ENCODE data around the gene TENT4A.

TENT4A gene

GRCh38 chr5:6705959-6706358, 7.3 kb upstream of the TENT4A start:
- Histone ChIP-seq H3K4me2 (ENCODE audit: insufficient read depth, low read length) (no peak overlapping the region), H3K79me2 (ENCODE audit: insufficient read depth, low read length) (no peaks in the 10 kb centered on the region), H2AFZ (ENCODE audit: low read depth, low read length) (peak overlapping the region; percentile 50; the same call in 1 of the 2 replicates), H3K9ac (ENCODE audit: low read depth, low read length) (no peak overlapping the region), H3K27me3 (ENCODE audit: insufficient read depth, low read length, poor library complexity) (no peaks in the 10 kb centered on the region), H4K20me1 (ENCODE audit: insufficient read depth, low read length) (no peaks in the 10 kb centered on the region), H3K4me3 (ENCODE audit: low read depth in 1 of 2, low read length in 2 of 2) (no peak overlapping the region), H3K9me3 (ENCODE audit: insufficient read depth, low read length, severe bottlenecking) (no peaks in the 10 kb centered on the region), H3K36me3 (ENCODE audit: insufficient read depth, low read length) (no peaks in the 10 kb centered on the region), H3K4me1 (ENCODE audit: insufficient read depth, low read length) (peaks cover 10% of the 10 kb centered on the region), H3K27ac (ENCODE audit: low read length) (no peak overlapping the region)
- no peak for ATAC-seq (ENCODE audit: insufficient read depth, low read depth)
- TF ChIP-seq CTCF (IDR thresholded peaks at IDR 0.05; ENCODE audit: borderline replicate concordance, extremely low read depth, low read length, poor library complexity, severe bottlenecking): no peak
- TF ChIP-seq EZH2 (IDR thresholded peaks at IDR 0.05; ENCODE audit: borderline replicate concordance, low read depth, low read length, severe bottlenecking): no peak
- no peak for DNase-seq

- no peak overlapping the region for H3K4me2 ChIP-seq (ENCODE audit: insufficient read depth, low read length)
- H3K9ac ChIP-seq (ENCODE audit: low read depth, low read length): no peak overlapping the region
- DNase-seq (no peak), ATAC-seq (ENCODE audit: insufficient read depth, low read depth) (0 out of 3 replicates have a peak, but pooled peaks have one; percentile 15)
- H3K27ac ChIP-seq (ENCODE audit: low read length): no peak overlapping the region
- peaks cover 20% of the 10 kb centered on the region for H3K4me1 ChIP-seq (ENCODE audit: insufficient read depth, low read length)
- no peaks in the 10 kb centered on the region for H3K79me2 ChIP-seq (ENCODE audit: insufficient read depth, low read length)
- no peaks in the 10 kb centered on the region for H4K20me1 ChIP-seq (ENCODE audit: insufficient read depth, low read length)
- no peak overlapping the region for H3K4me3 ChIP-seq (ENCODE audit: low read depth in 1 of 2, low read length in 2 of 2)
- H3K36me3 ChIP-seq (ENCODE audit: insufficient read depth, low read length): no peaks in the 10 kb centered on the region
- TF ChIP-seq CTCF (IDR thresholded peaks at IDR 0.05; ENCODE audit: borderline replicate concordance, extremely low read depth, low read length, poor library complexity, severe bottlenecking): no peak
- no peak for TF ChIP-seq EZH2 (IDR thresholded peaks at IDR 0.05; ENCODE audit: borderline replicate concordance, low read depth, low read length, severe bottlenecking)
- H3K27me3 ChIP-seq (ENCODE audit: insufficient read depth, low read length, poor library complexity): no peaks in the 10 kb centered on the region
- peak overlapping the region; percentile 20; the same call in 1 of the 2 replicates for H2AFZ ChIP-seq (ENCODE audit: low read depth, low read length)
- H3K9me3 ChIP-seq (ENCODE audit: insufficient read depth, low read length, severe bottlenecking): no peaks in the 10 kb centered on the region
These were observed 5.4 kb upstream of the TENT4A start for GRCh38 chr5:6707852-6708251.

GRCh38 chr5:6708814-6709213, 4.4 kb upstream of the TENT4A start:
- no peak overlapping the region for H2AFZ ChIP-seq (ENCODE audit: low read depth, low read length)
- no peak overlapping the region for H3K4me2 ChIP-seq (ENCODE audit: insufficient read depth, low read length)

More at GRCh38 chr5:6708814-6709213, 4.4 kb upstream of the TENT4A start:
- Histone ChIP-seq H3K4me1 (ENCODE audit: insufficient read depth, low read length) (peaks cover 20% of the 10 kb centered on the region), H3K79me2 (ENCODE audit: insufficient read depth, low read length) (peaks cover under 1% of the 10 kb centered on the region), H4K20me1 (ENCODE audit: insufficient read depth, low read length) (no peaks in the 10 kb centered on the region), H3K9me3 (ENCODE audit: insufficient read depth, low read length, severe bottlenecking) (no peaks in the 10 kb centered on the region), H3K9ac (ENCODE audit: low read depth, low read length) (no peak overlapping the region), H3K27ac (ENCODE audit: low read length) (no peak overlapping the region), H3K27me3 (ENCODE audit: insufficient read depth, low read length, poor library complexity) (no peaks in the 10 kb centered on the region), H3K4me3 (ENCODE audit: low read depth in 1 of 2, low read length in 2 of 2) (no peak overlapping the region), H3K36me3 (ENCODE audit: insufficient read depth, low read length) (no peaks in the 10 kb centered on the region)
- DNase-seq: no peak
- TF ChIP-seq EZH2 (IDR thresholded peaks at IDR 0.05; ENCODE audit: borderline replicate concordance, low read depth, low read length, severe bottlenecking) (no peak), CTCF (IDR thresholded peaks at IDR 0.05; ENCODE audit: borderline replicate concordance, extremely low read depth, low read length, poor library complexity, severe bottlenecking) (no peak)
- no peak for ATAC-seq (ENCODE audit: insufficient read depth, low read depth)

Data from DND-41 (cell line).